ENCODE results near the gene ANKRD17. TPM values are rescaled to one million over a fixed set of nuclear protein-coding genes. Genes with fewer than 3 reads are reported as not detected.
"Not testable (repeated sequence)": the region's sequence is repeated elsewhere in the genome, so short reads cannot be mapped to it uniquely, and the experiment has no call there.

The ANKRD17 gene, protein sequence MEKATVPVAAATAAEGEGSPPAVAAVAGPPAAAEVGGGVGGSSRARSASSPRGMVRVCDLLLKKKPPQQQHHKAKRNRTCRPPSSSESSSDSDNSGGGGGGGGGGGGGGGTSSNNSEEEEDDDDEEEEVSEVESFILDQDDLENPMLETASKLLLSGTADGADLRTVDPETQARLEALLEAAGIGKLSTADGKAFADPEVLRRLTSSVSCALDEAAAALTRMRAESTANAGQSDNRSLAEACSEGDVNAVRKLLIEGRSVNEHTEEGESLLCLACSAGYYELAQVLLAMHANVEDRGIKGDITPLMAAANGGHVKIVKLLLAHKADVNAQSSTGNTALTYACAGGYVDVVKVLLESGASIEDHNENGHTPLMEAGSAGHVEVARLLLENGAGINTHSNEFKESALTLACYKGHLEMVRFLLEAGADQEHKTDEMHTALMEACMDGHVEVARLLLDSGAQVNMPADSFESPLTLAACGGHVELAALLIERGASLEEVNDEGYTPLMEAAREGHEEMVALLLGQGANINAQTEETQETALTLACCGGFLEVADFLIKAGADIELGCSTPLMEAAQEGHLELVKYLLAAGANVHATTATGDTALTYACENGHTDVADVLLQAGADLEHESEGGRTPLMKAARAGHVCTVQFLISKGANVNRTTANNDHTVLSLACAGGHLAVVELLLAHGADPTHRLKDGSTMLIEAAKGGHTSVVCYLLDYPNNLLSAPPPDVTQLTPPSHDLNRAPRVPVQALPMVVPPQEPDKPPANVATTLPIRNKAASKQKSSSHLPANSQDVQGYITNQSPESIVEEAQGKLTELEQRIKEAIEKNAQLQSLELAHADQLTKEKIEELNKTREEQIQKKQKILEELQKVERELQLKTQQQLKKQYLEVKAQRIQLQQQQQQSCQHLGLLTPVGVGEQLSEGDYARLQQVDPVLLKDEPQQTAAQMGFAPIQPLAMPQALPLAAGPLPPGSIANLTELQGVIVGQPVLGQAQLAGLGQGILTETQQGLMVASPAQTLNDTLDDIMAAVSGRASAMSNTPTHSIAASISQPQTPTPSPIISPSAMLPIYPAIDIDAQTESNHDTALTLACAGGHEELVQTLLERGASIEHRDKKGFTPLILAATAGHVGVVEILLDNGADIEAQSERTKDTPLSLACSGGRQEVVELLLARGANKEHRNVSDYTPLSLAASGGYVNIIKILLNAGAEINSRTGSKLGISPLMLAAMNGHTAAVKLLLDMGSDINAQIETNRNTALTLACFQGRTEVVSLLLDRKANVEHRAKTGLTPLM (N-terminal part only)
- 59.8 TPM for total RNA-seq
- long read RNA-seq, partial matches to known transcripts, result 40 of 65 reads
- long read RNA-seq, other reads (novel, unspliced or antisense), result 25 of 65 reads

DNA sequence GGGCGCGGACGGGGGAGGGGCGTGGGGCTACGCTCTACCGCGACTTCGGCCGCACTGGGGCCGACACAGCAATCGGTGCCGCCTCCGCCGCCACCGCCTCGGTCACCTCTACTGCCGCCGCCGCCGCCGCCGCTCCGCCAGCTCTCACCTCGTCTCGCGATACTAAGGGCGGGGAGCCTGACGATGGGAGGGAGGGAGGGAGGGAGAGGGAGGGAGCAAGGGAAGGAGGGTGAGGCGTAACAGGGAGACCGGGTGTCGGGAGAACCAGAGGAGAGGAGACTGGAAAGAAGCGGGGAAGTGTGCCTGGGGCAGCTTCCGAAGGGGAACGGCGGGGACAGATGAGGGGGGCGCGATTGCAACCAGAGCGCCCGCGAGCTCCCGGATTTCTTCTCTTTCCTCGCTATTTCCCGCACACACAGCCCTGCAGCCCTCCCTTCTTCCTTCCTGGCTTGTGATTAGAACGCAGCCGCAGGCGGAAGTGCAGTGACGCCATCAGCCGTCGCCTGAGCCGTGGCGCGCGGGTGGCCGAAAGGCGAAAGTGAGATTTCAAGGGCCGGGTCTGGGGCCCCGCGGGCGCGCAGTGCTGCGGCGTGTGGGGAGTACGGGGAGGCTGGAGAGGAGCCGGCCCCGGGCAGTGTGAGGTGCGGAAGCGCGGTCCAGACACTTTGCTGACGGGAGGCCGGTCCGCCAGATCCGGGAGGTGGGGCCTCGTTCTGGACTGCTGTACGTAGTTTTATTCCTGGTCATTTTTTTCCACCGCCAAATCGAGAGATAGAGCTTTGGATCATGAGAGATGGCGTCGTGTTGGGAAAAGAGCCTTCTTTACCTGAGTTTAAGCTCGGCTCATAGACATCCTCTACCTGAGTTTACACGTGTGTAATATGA, at the start of gene ANKRD17:
Gene ANKRD17 (minus strand): TSS at position 113 of the 885 bp plus-strand sequence. CDS start 130 bp downstream, outside the sequence.
- DNase-seq (ENCODE audit: low spot score), result peak; percentile 97
- intact Hi-C loops (cut with DNase I), result loop anchor here (1.0 to 10.0 kb wide), 3 partner anchors 36 to 190 kb away; partner anchors contain the start of gene COX18

DNA sequence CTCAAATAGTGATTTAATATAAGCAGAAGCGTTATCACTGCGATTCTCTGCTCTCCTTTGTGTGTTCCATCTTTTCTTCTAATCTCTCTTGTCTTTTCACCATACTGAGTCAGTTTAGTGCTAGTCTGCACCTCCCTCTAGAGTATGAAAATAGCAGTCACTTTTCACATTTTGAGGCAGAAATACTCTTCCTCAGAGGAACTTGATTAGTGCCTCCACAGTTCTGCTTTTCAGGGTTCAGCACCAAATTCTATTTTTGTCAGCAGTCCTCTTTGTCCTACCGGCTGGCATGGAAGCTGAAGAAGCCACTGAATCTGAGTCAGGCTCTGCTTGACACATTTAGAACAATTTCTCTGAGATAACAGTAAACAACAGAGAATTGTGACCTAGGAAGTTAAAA, 49.7 kb upstream of the ANKRD17 start:
- intact Hi-C loops (cut with DNase I), result no loop called here
- DNase-seq (ENCODE audit: low spot score), result no peak

DNA sequence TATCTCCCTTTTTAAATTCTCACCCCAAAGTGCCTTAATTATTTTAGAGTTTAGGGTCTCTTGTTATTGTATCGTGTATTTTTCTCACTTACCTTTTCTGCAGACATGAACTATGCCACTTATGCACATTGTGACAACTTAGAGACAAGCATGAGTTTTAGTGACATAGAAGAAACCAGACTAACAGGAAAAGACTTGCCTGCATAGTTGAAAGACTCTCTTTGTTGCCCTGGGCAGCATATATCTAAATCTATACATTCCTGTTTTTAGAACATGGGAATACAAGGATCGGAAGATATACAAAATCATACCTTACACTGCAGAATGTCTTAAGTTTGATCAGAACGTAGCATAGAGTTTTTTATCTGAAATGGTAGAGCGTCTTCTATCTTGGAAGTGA, 45.1 kb upstream of the ANKRD17 start:
- intact Hi-C loops (cut with DNase I), result no loop called here
- DNase-seq (ENCODE audit: low spot score), result no peak

DNA sequence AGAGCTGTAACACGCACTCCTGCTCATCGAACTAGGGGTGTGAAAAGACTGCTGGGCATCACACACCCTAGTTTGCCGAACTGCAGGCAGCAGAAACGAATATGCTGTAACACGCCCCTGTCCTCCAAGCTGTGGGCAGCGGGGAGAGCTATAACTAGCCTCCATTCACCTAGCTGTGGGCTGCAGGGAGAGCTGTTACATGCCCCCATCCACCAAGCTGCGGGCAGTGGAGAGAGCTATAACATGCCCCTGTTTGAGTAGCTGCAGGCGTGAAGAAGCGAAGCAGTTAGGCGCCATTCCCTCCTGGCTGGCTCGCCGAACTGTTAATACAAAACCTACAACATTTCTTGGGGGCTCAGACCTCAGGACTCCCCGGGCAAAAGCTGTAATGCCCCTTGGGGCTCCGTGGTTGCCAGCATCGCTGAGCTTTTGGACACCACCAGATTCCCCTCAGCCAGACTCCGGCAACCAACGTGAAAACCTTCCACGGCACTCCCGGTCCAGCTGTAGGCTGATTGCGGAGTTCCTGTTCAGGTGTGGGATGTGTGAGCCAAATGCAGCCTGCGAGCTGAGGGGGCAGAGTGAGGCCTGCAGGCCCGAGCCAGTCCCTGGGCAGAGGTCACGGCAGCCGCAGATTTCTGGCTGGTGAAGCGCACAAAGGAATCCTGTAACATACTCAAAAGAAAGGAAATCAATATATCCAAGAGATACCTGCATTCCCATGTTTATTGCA, 41.1 kb upstream of the ANKRD17 start:
- DNase-seq (ENCODE audit: low spot score), result no peak
- intact Hi-C loops (cut with DNase I), result no loop called here

DNA sequence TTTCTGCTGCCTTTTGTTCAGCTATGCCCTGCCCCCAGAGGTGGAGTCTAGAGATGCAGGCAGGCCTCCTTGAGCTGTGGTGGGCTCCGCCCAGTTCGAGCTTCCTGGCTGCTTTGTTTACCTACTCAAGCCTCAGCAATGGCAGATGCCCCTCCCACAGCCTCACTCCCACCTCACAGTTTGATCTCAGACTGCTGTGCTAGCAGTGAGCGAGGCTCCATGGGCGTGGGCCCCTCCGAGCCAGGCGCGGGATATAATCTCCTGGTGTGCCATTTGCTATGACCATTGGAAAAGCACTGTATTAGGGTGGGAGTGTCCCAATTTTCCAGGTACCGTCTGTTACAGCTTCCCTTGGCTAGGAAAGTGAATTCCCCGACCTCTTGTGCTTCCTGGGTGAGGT, 34.1 kb upstream of the ANKRD17 start:
- DNase-seq (ENCODE audit: low spot score); intact Hi-C loops (cut with DNase I): not testable (repeated sequence)

DNA sequence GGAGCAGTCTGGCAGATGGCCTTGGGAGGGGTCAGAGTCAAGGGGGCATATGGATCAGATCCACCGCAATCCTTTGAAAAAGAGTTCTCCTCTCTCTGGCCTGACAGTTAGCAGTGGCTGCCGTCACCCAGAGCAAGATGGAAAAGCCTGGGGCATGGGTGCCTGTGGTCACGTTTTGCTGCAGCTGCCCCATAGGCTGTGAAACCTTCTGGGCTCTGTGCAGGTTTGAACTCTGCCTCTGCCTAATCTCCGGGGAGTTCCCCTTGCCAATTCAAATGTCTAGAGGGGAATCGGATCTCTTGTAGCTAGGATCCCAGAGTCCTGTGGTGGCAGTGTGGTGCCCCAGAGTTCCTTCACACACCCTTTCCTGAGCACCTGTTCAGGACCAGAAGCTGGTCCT, 23.4 kb upstream of the ANKRD17 start:
- intact Hi-C loops (cut with DNase I), result no loop called here
- no peak for DNase-seq (ENCODE audit: low spot score)

DNA sequence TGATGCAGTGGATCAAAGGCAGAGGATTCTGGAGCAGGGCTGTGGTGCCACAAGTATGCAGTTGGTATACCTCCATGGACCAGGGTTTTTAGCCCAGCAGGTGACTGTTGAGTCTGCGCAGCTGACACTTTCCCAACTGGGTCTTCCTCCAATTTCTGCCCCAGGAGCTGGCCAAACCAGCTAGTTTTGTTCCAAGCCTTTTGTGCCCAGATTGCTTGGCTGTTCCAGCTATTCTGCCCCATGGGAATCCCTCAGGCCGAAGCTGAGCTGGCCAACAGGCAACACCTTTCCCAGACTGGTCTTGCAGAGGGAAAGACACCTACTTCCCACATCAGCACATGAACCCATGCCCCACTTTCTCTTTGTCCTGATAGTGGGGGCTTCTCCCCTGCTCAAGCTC, 22.8 kb upstream of the ANKRD17 start:
- intact Hi-C loops (cut with DNase I), result no loop called here

DNA sequence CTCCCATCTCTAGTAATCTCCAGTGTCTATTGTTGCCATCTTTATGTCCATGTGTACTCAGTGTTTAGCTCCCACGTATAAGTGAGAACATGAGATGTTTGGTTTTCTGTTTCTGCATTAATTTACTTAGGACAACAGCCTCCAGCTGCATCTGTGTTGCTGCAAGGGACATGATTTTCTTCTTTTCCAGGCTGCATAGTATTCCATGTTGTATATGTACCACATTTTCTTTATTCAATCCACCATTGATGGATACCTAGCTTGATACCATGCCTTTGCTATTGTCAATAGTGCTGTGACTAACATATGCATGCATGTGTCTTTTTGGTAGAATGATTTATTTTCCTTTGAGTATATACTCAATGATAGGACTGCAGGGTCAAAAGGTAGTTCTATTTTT, 18.6 kb upstream of the ANKRD17 start:
- DNase-seq (ENCODE audit: low spot score), result no peak
- intact Hi-C loops (cut with DNase I), result no loop called here

More for the DNA sequence above, 22.8 kb upstream of the ANKRD17 start:
- DNase-seq (ENCODE audit: low spot score), result no peak

DNA sequence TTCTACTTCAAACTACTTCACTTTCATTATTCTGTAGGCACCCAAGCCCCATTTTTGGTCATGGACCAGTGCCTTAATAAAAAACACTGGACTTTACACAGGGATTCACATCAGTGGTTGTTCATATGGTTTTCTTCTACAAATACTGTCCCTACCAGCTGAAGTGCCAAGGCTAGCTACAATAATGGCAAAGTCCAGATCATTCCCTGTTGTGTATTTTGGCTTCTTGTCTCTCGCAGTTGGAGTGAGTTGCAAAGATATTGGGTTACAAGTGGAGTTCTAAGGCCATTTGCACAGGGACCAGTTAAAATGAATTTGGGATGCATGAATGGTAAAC, 16.7 kb upstream of the ANKRD17 start:
- DNase-seq (ENCODE audit: low spot score), result no peak
- intact Hi-C loops (cut with DNase I), result no loop called here

DNA sequence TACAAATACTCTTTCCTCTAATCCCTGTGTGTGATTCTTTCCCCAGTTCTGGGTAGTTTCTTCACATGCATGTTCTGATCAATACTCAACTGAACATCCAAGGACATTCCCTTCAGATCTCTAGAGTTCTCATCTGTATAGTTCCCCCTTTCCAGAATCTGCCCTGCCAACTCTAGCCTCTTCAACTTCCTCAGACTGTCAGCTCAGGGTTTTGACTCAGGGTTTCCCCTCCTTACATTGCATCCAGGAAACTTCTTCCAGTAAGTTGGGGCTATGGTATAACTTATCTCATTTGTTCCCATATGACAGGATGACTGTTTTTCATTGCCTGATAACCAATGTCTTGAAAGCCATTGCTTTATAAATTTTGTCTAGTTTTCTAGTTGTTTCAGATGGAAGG, 14.2 kb upstream of the ANKRD17 start:
- intact Hi-C loops (cut with DNase I), result no loop called here
- no peak for DNase-seq (ENCODE audit: low spot score)

DNA sequence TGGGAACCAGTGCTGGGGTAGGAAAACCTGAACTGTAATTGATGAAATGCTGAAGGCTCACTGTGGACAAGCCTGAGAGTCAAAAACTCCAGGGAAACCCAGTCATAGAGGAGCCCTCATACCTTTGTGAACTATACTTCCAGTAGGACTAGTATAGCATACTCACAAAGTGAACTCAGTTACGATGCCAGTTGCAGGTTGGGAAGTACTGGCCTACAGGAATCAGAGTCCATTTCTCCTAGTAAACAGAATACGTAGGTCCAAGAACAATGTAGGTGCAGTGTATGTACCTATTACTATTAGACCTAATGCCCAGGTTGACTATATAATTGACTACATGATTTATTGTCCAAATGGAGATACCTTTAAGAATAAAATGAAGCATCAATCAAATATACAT, 8.5 kb upstream of the ANKRD17 start:
- intact Hi-C loops (cut with DNase I), result no loop called here

DNA sequence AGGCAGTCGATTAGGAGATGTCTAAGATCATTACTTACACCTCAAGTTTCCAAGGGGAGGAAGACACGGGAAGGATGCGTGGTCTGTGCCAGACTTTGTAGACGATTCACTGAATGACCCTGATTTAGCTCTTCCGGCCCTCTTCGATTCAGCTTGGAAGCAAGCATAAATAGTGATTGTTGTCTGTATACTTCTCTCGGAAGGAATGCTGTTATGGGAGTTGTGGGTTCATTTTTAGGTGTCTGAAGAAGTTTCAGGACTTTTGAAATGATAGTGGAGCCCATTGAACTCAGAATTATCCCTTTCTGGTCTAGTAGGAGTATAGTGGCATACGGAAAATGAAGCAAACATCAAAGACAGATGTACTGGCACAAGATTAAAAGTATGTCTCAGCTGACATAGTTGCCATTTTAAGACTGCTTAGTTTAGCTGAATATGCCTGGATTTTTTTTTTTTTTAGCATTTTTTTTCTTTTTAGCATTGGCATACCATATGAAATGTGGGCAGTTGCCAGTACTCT, 1.0 kb upstream of the ANKRD17 start:
- no peak for DNase-seq (ENCODE audit: low spot score)

More for the DNA sequence above, 8.5 kb upstream of the ANKRD17 start:
- DNase-seq (ENCODE audit: low spot score), result no peak

DNA sequence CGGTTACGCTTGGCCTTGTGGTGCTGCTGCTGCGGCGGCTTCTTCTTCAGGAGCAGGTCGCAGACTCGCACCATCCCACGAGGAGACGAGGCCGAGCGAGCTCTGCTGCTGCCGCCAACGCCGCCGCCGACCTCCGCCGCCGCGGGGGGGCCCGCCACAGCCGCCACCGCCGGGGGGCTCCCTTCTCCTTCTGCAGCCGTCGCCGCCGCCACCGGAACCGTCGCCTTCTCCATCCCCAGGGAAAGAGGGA, 237 bp downstream of the ANKRD17 start:
- intact Hi-C loops (cut with DNase I), result loop anchor here (2.0 to 10.0 kb wide), 2 partner anchors 36 to 134 kb away; no protein-coding TSS in a partner anchor
- no peak for DNase-seq (ENCODE audit: low spot score)

More for the DNA sequence above, 1.0 kb upstream of the ANKRD17 start:
- intact Hi-C loops (cut with DNase I), result loop anchor here (1.0 to 10.0 kb wide), 3 partner anchors 37 to 190 kb away; partner anchors contain the start of gene COX18

DNA sequence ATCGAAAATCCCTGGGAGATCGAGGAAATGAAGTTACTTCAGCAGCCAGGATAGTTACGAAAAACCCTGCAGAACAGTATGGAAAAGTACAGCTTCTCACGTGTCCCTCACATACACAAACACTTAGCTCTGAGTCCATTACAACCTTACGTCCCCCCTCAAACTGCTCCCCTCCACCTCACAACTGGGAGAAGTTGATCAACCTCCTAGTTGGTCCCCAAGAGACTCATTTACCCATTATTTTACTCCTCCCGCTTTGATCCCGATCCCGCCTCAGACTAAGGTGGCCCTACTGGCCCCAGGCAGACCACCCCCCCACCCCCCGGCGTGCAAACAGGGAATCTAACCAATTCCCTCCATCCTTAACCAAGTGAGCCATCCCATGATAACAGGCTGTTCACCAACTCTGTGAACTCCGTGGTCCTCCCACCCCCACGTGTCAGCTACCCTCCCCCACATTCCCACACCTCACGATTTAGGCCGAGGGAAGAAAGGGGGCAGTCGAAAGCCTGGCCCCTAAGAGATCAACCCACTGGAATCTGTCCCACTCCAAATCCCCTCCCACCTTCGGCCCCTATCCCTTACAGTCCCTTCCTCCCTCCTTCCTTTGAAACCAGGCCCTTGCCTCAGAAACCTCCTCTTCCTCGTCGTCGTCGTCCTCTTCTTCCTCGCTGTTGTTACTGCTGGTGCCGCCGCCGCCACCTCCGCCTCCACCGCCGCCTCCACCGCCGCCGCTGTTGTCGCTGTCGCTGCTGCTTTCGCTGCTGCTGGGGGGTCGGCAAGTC, 755 bp downstream of the ANKRD17 start:
- DNase-seq (ENCODE audit: low spot score), result no peak
- intact Hi-C loops (cut with DNase I), result loop anchor here (2.0 to 10.0 kb wide), 2 partner anchors 35 to 133 kb away; no protein-coding TSS in a partner anchor

DNA sequence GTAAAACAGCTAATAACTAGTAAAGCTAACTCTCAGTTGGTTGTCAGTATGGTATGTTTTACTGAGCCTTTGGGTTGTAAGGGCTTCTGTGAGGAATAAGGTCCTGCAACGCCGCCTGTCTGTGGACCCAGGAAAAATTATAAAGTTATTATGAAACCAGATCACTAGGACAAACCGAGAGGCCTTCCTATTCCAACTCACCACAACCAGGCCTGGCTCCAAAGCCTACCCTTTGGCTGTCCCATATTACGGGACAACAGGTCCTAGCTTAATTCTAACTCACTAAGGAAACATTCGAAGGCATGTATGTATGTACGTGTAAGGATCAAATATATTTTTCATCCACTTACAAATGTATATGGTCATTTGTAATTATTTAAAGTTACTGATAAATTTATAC, 1.4 kb downstream of the ANKRD17 start:
- intact Hi-C loops (cut with DNase I), result loop anchor here (10.0 kb wide), 1 partner anchor 132 kb away; no protein-coding TSS in a partner anchor
- peak; percentile 82 for DNase-seq (ENCODE audit: low spot score)

DNA sequence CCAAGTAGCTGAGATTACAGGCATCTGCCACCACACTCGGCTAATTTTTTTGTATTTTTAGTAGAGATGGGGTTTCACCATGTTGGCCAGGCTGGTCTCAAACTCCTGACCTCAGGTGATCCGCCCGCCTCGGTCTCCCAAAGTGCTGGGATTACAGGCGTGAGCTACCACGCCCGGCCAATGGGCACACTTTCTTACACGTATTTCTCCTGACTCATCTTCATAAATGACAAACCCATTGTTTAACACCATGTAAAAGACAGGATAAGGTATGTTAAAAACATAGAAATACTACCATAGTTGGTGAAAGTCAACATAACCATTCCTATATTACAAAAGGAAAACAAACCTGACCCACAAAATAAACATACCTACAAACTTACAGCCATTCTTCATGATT, 2.8 kb downstream of the ANKRD17 start:
- DNase-seq (ENCODE audit: low spot score), result not testable (repeated sequence)
- intact Hi-C loops (cut with DNase I), result loop anchor here (10.0 kb wide), 1 partner anchor 131 kb away; no protein-coding TSS in a partner anchor

DNA sequence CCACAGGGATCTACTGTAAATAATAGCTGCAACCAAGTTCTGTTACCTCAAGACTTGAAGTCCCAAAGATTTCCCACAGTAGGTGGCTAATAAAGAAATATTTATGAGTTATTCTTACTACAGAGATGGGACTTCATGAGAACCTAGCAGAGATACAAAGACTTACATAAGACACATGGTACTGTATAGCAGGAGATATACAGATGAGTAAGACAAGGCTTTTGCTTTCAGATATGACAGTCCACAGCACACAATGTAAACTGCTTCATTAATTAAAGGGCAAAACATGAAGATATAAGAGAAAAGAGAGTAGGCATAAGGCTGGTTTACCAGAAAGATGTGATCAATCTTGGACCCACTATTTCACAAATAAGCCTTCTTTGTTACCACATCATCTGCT, 6.6 kb downstream of the ANKRD17 start:
- intact Hi-C loops (cut with DNase I), result loop anchor here (10.0 kb wide), 1 partner anchor 127 kb away; no protein-coding TSS in a partner anchor
- DNase-seq (ENCODE audit: low spot score), result no peak

Measured in cardiac septum (tissue), 1 donor.